NCI-H524 (cell line): ENCODE data around the gene NTM.

Experiments
- DNase-seq, 2 experiments: peaks; one replicate each; lab custom pipeline; 2025; lab: John Stamatoyannopoulos, UW

The NTM gene

GRCh38 chr11:131734871-131735270, 364.5 kb downstream of the NTM start:
- no peak for DNase-seq

DNA sequence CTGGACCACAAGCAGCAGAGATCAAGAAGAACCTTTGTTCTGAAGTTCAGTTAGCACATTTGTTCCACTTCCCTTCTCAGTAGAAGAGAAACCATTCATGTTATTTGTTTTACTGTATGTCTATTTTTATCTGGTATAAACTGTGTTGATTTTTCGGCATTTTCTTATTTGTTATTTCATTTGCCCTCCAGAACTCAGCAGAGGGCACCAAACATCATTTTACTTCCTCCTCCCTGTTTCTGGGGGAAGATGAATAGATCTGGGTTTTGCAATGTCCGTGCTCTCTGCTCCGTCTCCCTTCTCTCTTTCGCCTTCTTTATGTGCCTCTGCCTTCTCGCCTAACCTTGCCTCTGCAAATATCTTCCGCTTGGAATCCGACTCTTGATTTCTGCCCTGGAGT, 366.9 kb downstream of the NTM start:
- no peak for DNase-seq

- no peak for DNase-seq
These were observed 368.9 kb downstream of the NTM start for GRCh38 chr11:131739243-131739882.

DNA sequence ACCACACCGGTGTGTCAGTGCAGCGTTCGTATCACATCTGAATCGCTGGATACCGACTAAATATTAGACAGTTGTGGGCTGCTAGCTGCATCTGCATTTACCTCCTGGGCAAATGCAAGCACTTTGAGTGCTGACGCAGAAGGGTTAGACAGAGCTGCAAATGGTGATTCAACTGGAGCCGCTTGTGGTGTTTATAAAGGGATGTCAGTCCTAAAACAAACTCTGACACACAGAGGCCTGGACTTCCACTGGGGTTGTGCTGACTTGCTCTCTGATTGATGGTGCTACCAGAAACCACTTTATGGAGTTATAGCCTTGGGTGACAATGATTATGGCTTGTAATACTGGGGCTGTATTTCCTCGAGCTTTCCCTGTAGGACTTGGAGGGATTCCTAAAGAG, 374.4 kb downstream of the NTM start:
- no peak for DNase-seq

DNA sequence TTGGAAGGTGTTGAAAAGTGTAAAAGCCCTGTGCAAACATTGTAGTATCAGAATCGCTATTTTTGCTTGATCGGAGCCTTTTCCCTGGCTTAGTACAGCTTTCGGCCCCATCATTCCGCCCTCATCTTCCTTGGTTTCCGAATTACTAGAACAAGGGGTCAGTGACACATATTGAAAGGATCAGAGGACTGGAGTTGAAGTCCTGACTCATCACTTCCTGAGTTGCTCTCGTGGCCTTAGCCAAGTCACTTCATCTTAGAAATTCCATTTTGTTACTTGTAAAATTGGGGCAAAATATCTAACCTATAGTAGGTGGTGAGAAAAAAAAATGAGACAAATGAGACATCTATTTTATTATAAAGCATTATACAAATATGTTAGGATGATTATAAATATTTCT, 375.0 kb downstream of the NTM start:
- no peak for DNase-seq

- DNase-seq: no peak
These were observed 375.8 kb downstream of the NTM start for GRCh38 chr11:131746201-131746600.

GRCh38 chr11:131748151-131749050, 378.0 kb downstream of the NTM start:
- DNase-seq: peak; percentile 8 to 54

DNA sequence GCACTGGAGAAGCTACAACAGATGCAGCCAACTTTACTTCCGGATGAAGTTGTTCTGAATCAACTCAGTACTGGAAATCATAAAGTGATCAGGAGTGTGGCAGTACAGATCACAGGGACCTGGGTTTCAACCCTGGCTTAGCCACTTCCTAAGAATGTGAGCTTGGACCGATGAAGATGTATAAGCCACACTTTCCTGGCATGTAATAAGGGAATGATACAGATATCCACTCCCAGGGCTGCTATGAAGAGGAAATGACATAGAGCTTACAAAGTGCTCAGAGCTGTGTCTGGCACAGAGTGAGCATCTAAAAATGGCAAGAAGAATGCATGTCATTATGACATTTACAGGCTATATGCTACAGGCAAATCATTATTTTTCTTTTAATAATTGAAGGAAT, 378.7 kb downstream of the NTM start:
- no peak for DNase-seq

- DNase-seq: no peak
These were observed 379.7 kb downstream of the NTM start for GRCh38 chr11:131750152-131750551.

GRCh38 chr11:131750692-131751091, 380.3 kb downstream of the NTM start:
- DNase-seq: no peak

DNA sequence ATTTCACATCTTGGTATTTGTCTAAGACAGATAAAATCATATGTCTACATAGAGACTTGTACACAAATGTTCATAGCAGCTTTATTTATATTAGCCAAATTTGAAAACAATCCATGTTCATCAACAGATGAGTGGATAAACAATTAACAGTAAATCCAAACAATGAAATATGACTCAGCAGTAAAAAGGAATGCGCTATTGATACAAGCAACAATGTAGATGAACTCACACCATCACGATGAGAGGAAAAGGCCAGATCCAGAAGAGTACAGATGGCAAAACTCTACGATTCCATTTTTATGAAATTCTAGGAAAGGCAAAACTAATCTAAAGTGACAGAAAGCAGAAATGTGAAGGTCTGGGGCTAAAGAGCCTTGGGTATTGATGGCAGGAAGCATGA, 384.3 kb downstream of the NTM start:
- no peak for DNase-seq

GRCh38 chr11:131756479-131757110, 386.2 kb downstream of the NTM start:
- DNase-seq: no peak

DNA sequence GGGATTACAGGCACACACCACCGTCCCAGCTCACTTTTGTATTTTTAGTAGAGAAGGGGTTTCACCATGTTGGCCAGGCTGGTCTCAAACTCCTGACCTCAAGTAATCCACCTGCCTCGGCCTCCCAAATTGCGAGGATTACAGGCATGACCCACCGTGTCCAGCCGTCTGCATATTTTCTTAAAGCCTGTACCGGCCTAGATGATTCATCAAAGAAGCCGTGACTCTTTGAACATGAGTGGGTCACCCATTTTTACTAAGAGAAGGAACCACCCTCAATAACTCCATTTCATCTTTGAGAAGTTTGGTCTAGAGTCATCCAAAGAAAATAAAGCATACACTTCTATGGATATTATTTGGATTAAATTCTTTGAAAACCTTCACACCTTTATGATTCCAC, 388.3 kb downstream of the NTM start:
- DNase-seq: no peak

DNA sequence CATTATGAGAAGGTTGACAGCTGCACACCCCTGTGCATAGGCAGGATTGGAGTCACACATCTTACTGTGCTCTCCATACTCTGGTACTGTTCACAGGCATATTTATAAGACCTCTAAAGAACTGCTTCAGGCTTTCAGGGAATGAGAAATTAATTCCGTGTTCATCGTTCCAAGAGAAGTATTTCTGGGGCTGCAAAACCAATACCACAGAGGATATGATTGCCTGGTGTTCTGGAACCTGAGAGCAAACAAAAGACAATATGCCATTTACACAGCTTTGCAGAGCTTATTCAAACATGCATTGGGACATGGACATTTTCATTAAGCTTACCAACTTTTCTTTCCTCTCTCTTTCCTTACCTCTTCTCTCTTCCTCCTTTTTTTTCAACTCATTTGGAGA, 388.7 kb downstream of the NTM start:
- no peak for DNase-seq

DNA sequence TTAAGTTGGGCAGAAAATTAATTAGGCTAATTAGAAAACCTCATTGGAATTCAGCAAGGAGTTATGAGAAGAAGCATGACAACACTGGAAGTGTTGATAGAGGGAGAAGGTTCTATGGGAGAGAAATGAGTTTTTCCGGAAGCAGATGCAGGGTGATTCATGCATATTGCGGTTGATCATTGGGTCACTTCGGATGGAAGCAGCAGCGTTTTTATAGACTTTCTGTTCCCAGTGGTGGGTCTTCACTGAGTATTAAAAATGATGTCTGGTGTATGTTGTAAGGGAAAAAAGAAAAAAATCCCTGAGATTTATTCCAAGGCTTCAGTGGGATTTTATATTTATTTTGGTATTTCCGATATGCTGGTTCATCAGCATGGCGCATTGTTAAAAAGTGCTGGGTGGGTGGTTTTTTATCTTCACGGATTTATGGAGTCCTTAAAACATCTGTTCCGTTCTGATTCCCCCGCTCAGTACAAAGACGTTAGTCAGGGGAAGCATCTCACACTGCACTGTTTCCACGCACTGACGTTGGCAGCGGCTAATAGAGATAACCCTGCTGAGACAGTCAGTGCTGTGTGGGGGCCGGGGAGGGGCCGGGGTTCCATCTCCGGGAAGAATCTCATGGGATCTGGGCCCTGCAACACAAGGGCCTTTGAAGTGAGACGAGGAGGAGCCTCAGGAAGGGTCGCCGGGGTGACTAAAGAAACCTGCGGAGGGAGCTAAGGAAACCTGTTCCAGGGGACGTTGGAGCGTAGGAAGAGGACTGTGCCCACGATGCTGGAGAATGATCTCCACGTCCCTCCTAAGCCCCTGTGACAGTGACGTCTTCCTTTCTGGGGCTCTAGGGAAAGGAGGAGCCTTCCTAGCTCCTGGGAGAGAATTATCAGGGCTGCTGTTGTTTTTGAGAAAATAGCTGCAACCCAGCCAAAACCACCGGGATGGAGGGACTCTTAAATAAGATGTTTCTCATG, 390.0 kb downstream of the NTM start:
- DNase-seq: no peak

DNA sequence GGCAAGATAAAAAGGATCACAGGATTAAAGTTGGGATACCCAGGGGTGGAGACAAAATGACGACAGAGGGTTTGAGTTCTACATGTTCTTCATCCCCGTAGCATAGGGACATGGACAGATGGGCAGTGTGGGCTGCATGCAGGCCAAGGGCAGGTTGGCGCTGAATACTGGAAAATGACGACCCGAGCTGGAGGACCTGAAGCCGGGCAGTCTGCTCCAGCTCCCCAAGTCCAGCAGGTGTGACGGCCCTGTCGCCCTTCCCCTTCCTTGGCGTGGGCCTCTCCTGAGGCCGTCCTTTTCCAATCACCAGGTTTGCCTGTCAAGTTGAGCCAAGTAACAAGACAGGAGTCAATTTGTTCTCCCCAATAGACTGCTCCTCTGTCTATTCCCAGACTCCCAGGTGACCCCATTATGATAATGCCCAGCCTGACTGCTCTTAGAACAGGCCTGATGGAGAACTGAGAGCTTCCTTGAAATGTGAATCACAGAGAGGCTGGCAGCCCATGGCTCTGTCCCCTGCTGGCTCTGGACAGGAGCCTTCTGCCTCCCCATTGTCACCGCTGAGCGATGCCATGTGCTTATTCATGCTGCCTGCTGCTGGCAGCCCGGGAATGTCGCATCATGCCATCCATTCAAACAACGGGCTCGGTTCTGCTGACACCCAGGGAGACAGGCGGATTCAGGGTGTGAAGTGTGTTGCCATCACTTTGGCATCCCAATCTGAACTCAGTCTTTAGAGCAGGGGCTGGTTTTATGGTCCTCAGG, 392.1 kb downstream of the NTM start:
- no peak for DNase-seq

GRCh38 chr11:131763193-131763890, 392.9 kb downstream of the NTM start:
- no peak for DNase-seq

DNA sequence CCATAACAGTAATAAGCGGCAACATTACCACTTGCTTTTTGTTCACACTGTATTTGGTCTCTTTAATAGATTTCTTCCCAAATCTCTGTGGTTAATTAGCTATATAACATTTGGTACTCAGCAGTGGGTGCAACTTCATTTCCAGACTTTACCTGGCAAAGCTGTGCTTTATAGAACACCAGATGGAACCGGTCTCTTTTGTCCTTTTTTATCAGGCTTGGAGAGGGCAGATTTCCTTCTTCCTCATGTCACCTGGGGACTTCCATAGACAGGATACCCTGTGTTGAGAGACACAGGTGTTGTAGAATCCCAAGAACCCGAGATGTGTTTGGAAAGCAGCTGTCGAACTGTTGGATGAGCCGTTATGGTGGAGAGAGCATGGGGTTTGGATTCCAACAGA, 393.7 kb downstream of the NTM start:
- no peak for DNase-seq

- DNase-seq: no peak
These were observed 394.2 kb downstream of the NTM start for GRCh38 chr11:131764649-131765048.

GRCh38 chr11:131766637-131767036, 396.2 kb downstream of the NTM start:
- no peak for DNase-seq

- no peak for DNase-seq
These were observed 397.0 kb downstream of the NTM start for GRCh38 chr11:131767421-131767820.
